Trophoblast cell (in vitro differentiated cells and primary cell): Measurements from ENCODE around the gene TMEM234.
A peak's percentile ranks its signal among the peaks of the same experiment; 100 is the strongest.

ENCODE experiments used
- DNase-seq, 2 donors: peaks; one replicate each; pipeline ENCODE4 v3.0.0-alpha.2; 2016
- H2AFZ ChIP-seq: 2 replicates; pipeline ENCODE4 v1.6.1; 2013; ENCODE audit warnings: low read length, moderate library complexity, mild to moderate bottlenecking; ENCODE audit not compliant: insufficient read depth, poor library complexity
- H2AK5ac ChIP-seq: 2 replicates; pipeline ENCODE4 v1.6.1; 2013; ENCODE audit warnings: mild to moderate bottlenecking, low read length
- H2BK120ac ChIP-seq: 2 replicates; pipeline ENCODE4 v1.6.1; 2013; ENCODE audit warnings: low read length, mild to moderate bottlenecking, moderate library complexity; ENCODE audit not compliant: insufficient read depth, poor library complexity
- H2BK12ac ChIP-seq: 2 replicates; pipeline ENCODE4 v1.6.1; 2013; ENCODE audit warnings: mild to moderate bottlenecking, low read length, moderate library complexity
- H2BK5ac ChIP-seq: 2 replicates; pipeline ENCODE4 v1.6.1; 2013; ENCODE audit warnings: low read length, low read depth, moderate library complexity, mild to moderate bottlenecking; ENCODE audit not compliant: poor library complexity
- H3K14ac ChIP-seq: 2 replicates; pipeline ENCODE4 v1.6.1; 2013; ENCODE audit warnings: mild to moderate bottlenecking, low read length
- H3K18ac ChIP-seq: 2 replicates; pipeline ENCODE4 v1.6.1; 2013; ENCODE audit warnings: mild to moderate bottlenecking, low read length
- H3K23ac ChIP-seq: 2 replicates; pipeline ENCODE4 v1.6.1; 2013; ENCODE audit warnings: low read length
- H3K27ac ChIP-seq: 2 replicates; pipeline ENCODE4 v1.5.1; 2013; ENCODE audit warnings: low read depth, mild to moderate bottlenecking, inconsistent platforms, low read length, moderate library complexity
- H3K27me3 ChIP-seq: 2 replicates; pipeline ENCODE4 v1.6.1; 2013; ENCODE audit warnings: inconsistent platforms, mild to moderate bottlenecking, low read length, moderate library complexity; ENCODE audit not compliant: insufficient read depth
- H3K36me3 ChIP-seq, 2 experiments: 1 replicate in 1 of 2; 2 replicates in 1 of 2; pipeline ENCODE4 v1.6.1; 2013; ENCODE audit warnings: low read length in 2 of 2, mild to moderate bottlenecking in 2 of 2, moderate library complexity in 1 of 2; ENCODE audit not compliant: insufficient read depth in 2 of 2, control insufficient read depth in 1 of 2
- H3K4ac ChIP-seq: 2 replicates; pipeline ENCODE4 v1.6.1; 2013; ENCODE audit warnings: low read depth, mild to moderate bottlenecking, low read length, moderate library complexity
- H3K4me1 ChIP-seq, 2 experiments: 1 replicate in 1 of 2; 2 replicates in 1 of 2; pipeline ENCODE4 v1.6.1; 2013; ENCODE audit warnings: low read length in 2 of 2, mild to moderate bottlenecking in 2 of 2, moderate library complexity in 1 of 2; ENCODE audit not compliant: insufficient read depth in 2 of 2, control insufficient read depth in 1 of 2
- H3K4me2 ChIP-seq: 2 replicates; pipeline ENCODE4 v1.6.1; 2013; ENCODE audit warnings: inconsistent platforms, mild to moderate bottlenecking, low read length, moderate library complexity
- H3K4me3 ChIP-seq: 2 replicates; pipeline ENCODE4 v1.5.1; 2013; ENCODE audit warnings: mild to moderate bottlenecking, low read depth, low read length, inconsistent platforms
- H3K79me1 ChIP-seq: one replicate; pipeline ENCODE4 v1.6.1; 2013; ENCODE audit warnings: low read length
- H3K79me2 ChIP-seq: 2 replicates; pipeline ENCODE4 v1.6.1; 2013; ENCODE audit warnings: low read length, mild to moderate bottlenecking; ENCODE audit not compliant: control insufficient read depth, insufficient read depth, poor library complexity
- H3K9ac ChIP-seq: 2 replicates; pipeline ENCODE4 v1.6.1; 2013; ENCODE audit warnings: mild to moderate bottlenecking, low read length
- H3K9me3 ChIP-seq: 2 replicates; pipeline ENCODE4 v1.6.1; 2013; ENCODE audit warnings: low read depth, mild to moderate bottlenecking, control low read depth, inconsistent platforms, low read length; ENCODE audit not compliant: insufficient read depth
- H4K12ac ChIP-seq: 2 replicates; pipeline ENCODE4 v1.6.1; 2013; ENCODE audit warnings: low read depth, mild to moderate bottlenecking, low read length, moderate library complexity
- H4K8ac ChIP-seq: 2 replicates; pipeline ENCODE4 v1.6.1; 2013; ENCODE audit warnings: low read depth, mild to moderate bottlenecking, low read length, moderate library complexity
- H4K91ac ChIP-seq: one replicate; pipeline ENCODE4 v1.6.1; 2013; ENCODE audit warnings: low read depth, mild to moderate bottlenecking, low read length, moderate library complexity
- WGBS: extraction: QIAGEN DNeasy Blood & Tissue Kit; methylation state at CpG from one replicate; pipeline ENCODE4 v1.1.7; 2013; ENCODE audit warnings: missing lambda C conversion rate; ENCODE audit not compliant: insufficient read length, insufficient coverage; ENCODE audit errors: extremely low coverage; 5-methylcytosine and 5-hydroxymethylcytosine counted together

The TMEM234 gene

DNA sequence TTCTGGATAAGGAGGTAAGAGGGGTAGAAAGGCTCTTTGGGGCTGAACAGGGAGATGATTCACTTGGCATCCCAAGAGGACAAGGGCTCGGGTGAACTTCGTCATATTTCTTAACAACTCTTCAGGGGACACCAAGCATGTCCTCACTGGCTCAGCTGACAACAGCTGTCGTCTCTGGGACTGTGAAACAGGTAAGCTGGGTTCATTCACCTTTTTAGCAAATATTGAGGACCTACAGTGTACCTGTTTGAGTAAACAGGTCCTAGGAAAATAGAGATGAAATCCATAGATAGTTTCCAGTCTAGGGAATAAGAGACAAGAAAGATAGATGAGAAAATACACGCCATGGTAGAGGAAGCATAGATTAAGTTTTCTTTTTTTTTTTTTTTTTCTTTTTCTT is 2.1 kb upstream of the TMEM234 start:
- H3K36me3 ChIP-seq = peaks cover 40 to 45% of the 10 kb centered on the region in 2 experiments
- no peaks in the 10 kb centered on the region for H3K27me3 ChIP-seq
- peaks cover 7% of the 10 kb centered on the region in 2 experiments for H3K4me1 ChIP-seq
- H4K8ac ChIP-seq = no peak overlapping the region
- H4K12ac ChIP-seq = no peak overlapping the region
- no peak overlapping the region for H2BK120ac ChIP-seq
- H3K9ac ChIP-seq = no peak overlapping the region
- peaks cover 9% of the 10 kb centered on the region for H3K79me1 ChIP-seq
- H2AK5ac ChIP-seq = no peak overlapping the region
- no peak overlapping the region for H2BK5ac ChIP-seq
- no peak overlapping the region for H2AFZ ChIP-seq
- H2BK12ac ChIP-seq = no peak overlapping the region
- no peak overlapping the region for H3K14ac ChIP-seq
- H3K4ac ChIP-seq = no peak overlapping the region
- peaks cover 11% of the 10 kb centered on the region for H3K79me2 ChIP-seq
- H3K23ac ChIP-seq = no peak overlapping the region
- H3K18ac ChIP-seq = no peak overlapping the region
- no peak overlapping the region for H4K91ac ChIP-seq
- no CpG with 5 or more reads among the region's 4 CpGs for WGBS
- H3K27ac ChIP-seq = no peak overlapping the region
- H3K9me3 ChIP-seq = peaks cover 1% of the 10 kb centered on the region
- no peak overlapping the region for H3K4me3 ChIP-seq
- no peak for DNase-seq
- H3K4me2 ChIP-seq = no peak overlapping the region

DNA sequence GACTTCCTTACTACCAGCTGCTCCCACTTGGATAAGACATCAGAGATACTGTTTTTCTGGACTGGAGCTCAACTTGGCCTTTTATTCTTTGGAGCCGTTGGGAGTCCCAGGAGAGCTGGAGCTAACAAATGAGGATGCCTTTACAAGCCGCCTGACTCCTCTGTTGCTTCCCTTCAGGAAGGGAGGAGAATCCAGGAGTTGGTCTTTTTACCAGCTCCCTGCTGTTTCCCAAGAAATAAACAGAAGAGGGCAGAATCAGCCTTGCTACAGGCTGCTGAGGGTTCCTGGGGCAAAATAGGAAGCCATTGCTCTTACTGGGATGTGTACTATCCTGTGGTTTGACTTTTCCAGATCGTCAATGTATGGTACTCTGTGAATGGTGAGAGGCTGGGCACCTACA is 1.5 kb upstream of the TMEM234 start:
- Histone ChIP-seq H3K23ac (no peak overlapping the region), H3K27me3 (no peaks in the 10 kb centered on the region), H3K27ac (no peak overlapping the region), H4K12ac (no peak overlapping the region), H2BK12ac (no peak overlapping the region), H2AK5ac (no peak overlapping the region), H4K91ac (no peak overlapping the region), H3K4me1 (peaks cover 7% of the 10 kb centered on the region in 2 experiments), H3K9me3 (peaks cover 1% of the 10 kb centered on the region), H2AFZ (no peak overlapping the region), H3K9ac (no peak overlapping the region), H4K8ac (no peak overlapping the region), H2BK120ac (no peak overlapping the region), H3K18ac (peak overlapping the region; percentile 43), H3K4me3 (no peak overlapping the region), H3K14ac (no peak overlapping the region), H3K79me1 (peaks cover 9% of the 10 kb centered on the region), H3K36me3 (peaks cover 35 to 40% of the 10 kb centered on the region in 2 experiments), H3K4ac (no peak overlapping the region), H3K79me2 (peaks cover 11% of the 10 kb centered on the region), H2BK5ac (no peak overlapping the region), H3K4me2 (no peak overlapping the region)
- WGBS = no CpG with 5 or more reads among the region's 3 CpGs
- DNase-seq = no peak

DNA sequence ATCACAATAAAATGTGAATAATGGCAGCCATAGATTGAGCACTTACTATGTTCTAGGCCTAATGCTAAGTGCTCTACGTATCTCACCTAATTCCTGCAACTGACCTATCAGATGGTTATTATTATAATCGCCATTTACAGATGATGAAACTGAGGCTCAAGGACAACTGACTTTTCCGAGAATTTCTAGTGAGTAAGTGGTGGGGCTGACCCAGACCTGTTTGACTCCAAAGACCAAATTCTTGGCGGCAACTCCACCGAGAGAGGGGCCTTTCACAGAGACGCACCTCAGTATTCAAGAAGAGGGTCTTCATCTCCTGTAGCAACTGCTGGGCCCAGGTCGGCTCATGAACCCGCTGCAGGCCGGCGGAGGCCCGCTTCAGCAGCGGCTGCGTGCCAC is 573 bp downstream of the TMEM234 start:
- Histone ChIP-seq H3K23ac (no peak overlapping the region), H3K4me3 (peak overlapping the region; percentile 90), H2BK5ac (no peak overlapping the region), H2AFZ (peak overlapping the region; percentile 67), H4K8ac (peak overlapping the region; percentile 84), H3K4ac (peak overlapping the region; percentile 77), H3K79me2 (peaks cover 11% of the 10 kb centered on the region), H3K27me3 (no peaks in the 10 kb centered on the region), H3K36me3 (peaks cover 28 to 29% of the 10 kb centered on the region in 2 experiments), H3K27ac (peak overlapping the region; percentile 70), H2BK120ac (no peak overlapping the region), H3K4me2 (peak overlapping the region; percentile 69), H2AK5ac (peak overlapping the region; percentile 36), H3K9ac (peak overlapping the region; percentile 20), H4K12ac (peak overlapping the region; percentile 70), H3K9me3 (peaks cover 1% of the 10 kb centered on the region), H2BK12ac (no peak overlapping the region), H3K18ac (peak overlapping the region; percentile 16), H3K4me1 (peaks cover 7% of the 10 kb centered on the region in 2 experiments), H3K14ac (peak overlapping the region; percentile 69), H3K79me1 (peaks cover 9% of the 10 kb centered on the region), H4K91ac (peak overlapping the region; percentile 65)
- DNase-seq = no peak
- no CpG with 5 or more reads among the region's 13 CpGs for WGBS

DNA sequence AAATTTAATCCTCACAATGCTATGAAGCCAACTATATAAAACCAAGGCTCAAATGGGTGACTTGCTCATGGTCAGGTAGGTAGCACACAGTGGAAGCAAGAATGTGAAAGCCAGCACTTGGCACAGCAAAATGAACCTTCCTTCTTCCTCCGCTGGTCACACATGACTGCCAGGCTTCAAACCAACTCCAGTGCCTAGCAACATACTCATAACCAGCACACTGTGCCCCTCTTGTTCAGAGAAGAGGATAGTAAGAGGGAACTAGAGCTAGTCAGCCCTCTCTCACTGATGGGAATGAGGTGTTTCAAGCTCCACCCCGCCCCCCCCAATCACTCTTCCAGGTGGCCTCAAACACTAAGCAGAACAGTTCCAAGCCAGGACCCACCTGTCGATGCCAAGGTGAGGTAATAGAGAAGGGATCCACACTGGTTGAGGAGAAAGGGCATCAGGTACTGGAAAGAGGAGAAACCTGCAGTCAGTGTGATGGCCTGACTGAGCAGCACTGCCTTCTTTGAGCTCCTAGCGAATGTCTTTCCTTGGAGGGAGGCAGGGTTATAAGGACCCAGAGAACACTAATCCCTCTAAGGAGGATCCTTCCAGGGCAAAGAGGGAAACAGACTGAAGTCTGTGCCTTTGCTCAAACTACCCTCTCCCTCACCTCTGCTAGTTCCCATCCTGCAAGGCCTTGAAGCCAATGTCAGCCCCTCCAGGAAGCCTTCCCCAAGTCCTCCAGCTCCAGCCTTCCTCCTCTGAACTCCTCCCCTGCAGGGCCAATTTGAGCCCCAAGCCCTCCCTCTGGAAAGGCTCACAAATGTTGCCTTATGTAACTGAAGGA is 1.2 kb downstream of the TMEM234 start:
- Histone ChIP-seq H3K4ac (peak overlapping the region; percentile 37), H3K4me1 (peaks cover 7% of the 10 kb centered on the region in 2 experiments), H3K4me2 (peak overlapping the region; percentile 69), H4K8ac (no peak overlapping the region), H3K18ac (peak overlapping the region; percentile 16), H3K27ac (no peak overlapping the region), H3K14ac (no peak overlapping the region), H3K27me3 (no peaks in the 10 kb centered on the region), H2BK5ac (no peak overlapping the region), H4K91ac (no peak overlapping the region), H3K36me3 (peaks cover 29 to 30% of the 10 kb centered on the region in 2 experiments), H3K23ac (no peak overlapping the region), H4K12ac (peak overlapping the region; percentile 21), H3K9me3 (peaks cover 1% of the 10 kb centered on the region), H3K79me2 (peaks cover 11% of the 10 kb centered on the region), H2AFZ (no peak overlapping the region), H2AK5ac (peak overlapping the region; percentile 36), H3K9ac (no peak overlapping the region), H2BK120ac (no peak overlapping the region), H2BK12ac (no peak overlapping the region), H3K4me3 (no peak overlapping the region), H3K79me1 (peaks cover 9% of the 10 kb centered on the region)
- DNase-seq = no peak
- WGBS = no CpG with 5 or more reads among the region's 4 CpGs
